Measurements from ENCODE around the gene MXI1.

The MXI1 gene

DNA sequence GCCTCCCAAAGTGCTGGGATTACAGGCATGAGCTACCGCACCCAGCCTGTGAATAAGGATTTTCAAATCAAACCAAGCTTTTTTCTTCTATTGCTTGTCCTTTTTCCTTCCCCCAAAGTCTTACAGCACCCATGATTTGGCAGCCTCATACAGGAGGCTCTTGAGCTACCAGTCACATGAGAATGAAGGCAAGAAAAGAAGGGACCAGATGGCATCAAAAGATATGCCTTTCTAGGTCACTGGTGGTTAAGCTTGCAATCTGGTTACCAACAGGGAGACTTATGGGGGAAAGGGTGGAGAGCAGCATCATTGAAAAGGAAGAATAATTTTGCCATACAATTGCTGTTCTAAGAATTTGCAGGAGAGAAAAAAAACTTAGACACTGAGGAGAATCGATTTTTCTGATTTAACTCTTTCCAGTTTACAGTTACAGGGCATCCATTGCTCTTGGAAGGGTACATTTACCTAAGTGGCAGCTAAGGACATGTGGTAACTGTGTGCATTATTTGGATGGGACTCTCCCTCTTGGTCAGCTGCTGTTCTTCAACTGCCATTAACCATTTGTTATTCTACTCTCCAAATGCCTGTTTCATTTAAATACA, 67.8 kb downstream of the MXI1 start:
- DNase-seq (ENCODE audit: low spot score) = no peak

DNA sequence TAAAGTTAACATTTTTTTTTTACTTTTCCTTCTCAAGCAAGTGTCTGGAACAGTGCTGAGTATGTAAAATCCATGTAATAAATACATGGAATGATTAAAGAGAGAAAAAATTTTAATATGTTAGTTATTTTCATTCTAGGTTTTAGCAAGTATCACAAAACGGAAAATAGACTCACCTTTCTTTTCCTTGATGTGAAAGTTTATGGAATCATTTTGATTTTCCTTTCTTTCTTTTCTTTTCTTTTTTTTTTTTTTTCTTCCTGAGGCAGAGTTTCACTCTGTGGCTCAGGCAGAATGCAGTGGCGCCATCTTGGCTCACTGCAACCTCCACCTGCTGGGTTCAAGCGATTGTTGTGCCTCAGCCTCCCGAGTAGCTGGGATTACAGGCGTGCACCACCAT, 69.2 kb downstream of the MXI1 start:
- no peak for DNase-seq (ENCODE audit: low spot score)

DNA sequence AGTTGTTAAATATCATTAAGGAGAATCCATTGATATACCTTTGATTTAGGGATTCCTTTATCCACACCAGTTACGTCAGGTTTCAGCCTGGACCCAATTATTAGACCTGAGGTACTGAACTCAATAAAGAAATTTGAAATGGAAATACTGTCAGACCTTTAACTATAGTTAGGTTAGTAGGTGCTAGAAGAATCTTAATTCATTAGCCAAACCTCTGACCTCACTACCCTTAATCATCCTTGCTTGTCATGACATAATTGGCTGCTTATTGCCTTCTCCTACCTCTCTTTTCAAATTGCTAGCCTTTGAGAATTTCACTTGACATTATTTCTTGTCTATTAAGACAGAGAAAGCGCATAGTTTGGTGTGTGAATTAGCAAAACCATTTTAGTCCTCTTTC, 70.2 kb downstream of the MXI1 start:
- no peak for DNase-seq (ENCODE audit: low spot score)

DNA sequence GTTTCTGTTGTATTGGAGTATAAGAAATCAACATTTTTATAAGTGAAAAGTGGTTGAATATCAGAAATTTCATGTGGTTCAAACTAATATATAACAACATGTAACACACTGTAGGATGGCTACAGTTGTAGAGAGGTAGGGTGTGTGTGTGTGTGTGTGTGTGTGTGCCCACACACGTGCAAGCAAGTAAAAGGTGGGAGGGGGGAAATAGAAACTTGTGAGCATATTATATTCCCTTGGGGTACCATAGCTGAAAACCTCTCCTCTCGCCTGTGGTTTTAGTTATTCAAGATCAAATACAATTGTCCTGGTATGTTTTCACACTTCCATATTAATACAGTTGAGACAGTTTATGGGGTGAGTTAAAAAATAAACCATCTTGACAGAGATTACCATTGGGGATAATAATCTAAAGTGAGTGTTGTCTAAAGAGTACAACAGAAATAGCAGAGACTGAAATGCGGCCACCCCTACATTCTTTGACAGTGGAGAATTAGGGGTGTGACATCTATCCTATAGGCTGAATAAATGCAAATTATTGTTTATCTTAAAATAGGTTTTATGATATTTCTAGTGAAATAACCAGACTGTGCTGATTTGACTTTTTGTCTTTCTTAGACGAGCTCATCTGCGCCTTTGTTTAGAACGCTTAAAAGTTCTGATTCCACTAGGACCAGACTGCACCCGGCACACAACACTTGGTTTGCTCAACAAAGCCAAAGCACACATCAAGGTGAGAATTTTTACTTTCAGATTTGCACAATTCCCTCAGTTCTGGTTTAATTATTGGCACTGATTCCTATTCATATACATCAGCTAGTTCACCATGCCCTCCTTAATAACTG, 71.4 kb downstream of the MXI1 start:
- DNase-seq (ENCODE audit: low spot score) = no peak

DNA sequence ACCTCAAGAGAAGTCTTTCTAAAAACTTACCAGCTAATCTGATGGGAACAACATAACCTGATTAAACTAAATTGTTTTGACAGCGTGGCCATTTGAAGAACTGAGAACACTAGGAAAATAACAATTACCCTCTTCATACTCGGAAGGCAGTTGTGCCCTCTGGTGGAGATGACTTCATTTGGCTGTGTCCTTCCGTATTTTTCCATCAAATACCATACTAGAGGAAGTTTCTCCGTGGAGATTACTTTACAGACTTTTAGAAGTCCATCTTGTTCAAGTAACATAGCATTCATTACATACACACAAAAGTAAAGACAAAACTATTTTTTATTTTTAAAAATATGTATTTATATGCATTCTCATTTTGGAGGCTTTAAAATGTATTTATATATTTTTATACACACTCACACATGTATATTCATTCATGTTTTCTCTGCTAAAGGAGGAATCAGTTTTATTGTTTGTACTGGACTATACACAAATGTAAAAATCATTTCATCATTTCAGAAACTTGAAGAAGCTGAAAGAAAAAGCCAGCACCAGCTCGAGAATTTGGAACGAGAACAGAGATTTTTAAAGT, 72.1 kb downstream of the MXI1 start:
- peak; percentile 81 for DNase-seq (ENCODE audit: low spot score)

DNA sequence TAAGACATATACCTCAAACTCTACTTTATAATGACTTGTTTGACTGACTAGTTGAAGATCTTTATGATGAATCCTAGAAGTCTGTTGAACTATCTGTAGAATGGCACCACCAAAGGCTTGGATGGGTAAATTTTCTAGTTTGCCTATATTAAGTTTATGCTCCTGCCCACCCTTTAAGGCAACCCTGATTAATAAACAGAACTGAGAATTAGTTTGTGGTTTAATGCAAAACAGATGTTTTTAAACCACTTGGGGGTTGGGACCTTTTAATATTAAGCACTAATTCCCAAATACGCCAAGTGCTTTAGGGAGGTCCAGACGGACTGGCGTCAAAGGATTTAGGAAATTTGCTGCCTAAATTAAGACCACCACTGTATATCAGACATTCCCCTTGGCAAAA, 76.9 kb downstream of the MXI1 start:
- DNase-seq (ENCODE audit: low spot score) = no peak

DNA sequence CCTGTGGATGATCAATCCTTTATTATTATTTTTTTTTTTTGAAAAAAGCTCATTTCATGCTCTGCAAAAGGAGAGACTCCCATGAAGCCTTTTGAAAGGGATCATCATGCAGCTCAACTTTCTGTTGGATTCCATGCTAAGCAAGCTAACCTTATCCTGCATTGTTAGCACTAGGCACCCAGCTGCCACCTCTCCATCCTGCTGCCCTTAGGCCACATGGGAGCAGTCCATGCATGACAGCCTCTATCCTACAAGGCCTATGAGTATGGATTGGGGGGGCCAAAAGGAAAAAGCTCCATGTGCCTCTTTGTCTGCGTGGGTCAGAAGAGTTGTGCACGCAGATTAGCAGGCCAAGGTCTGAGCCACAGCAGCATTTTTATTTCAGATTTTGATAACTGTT, 78.1 kb downstream of the MXI1 start:
- DNase-seq (ENCODE audit: low spot score) = no peak

GRCh38 chr10:110286841-110287240, 79.4 kb downstream of the MXI1 start:
- no peak for DNase-seq (ENCODE audit: low spot score)

DNA sequence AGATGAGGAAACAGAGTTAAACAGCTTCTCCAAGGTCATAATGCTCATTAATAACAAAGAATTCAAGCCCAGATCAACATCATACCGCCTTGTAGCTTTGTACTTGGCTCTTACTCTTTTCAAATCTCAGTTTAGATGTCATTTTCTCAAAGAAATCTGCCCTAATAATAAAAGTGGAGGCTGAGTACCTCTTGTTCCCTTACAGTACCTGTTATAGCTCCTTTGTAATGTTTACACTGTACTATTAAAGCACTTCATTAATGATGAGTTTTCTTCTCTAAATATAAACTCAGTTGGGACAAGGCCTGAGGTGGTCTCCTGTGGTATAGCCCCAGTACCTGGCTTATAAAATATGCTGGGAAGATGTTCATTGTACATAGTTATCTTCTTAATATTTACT, 89.6 kb downstream of the MXI1 start:
- no peak for DNase-seq (ENCODE audit: low spot score)

DNA sequence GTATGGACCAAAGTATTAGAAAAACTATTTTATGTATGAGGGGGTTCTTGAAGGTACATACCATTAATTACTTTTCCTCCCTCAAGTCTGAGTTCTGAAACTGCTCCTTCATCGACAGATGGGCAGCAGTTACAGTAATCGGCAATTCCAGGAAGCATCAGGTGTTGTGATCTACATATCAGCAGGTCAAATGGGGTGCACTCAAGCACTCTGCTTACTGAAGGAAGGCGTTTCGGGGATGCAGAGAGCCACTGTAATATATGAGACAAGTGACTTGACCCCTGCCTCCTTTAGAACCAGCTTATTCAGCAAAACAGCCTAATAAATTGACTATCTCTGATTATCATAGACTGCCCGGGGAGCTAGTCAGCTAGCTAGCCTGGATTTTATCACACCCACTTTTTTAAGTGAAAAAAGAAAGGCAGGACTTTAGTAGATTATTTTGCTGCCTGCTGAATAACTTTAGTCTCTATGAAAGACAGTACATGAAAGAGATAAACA, 93.1 kb downstream of the MXI1 start:
- peak; percentile 55 for DNase-seq (ENCODE audit: low spot score)

GRCh38 chr10:110303681-110304080, 96.3 kb downstream of the MXI1 start:
- no peak for DNase-seq (ENCODE audit: low spot score)

GRCh38 chr10:110304394-110304779, 97.0 kb downstream of the MXI1 start:
- no peak for DNase-seq (ENCODE audit: low spot score)

GRCh38 chr10:110304780-110305421, 97.5 kb downstream of the MXI1 start, which contains the start of gene SMNDC1:
Gene SMNDC1, minus strand, starts transcription at chr10:110304920. Its CDS starts 1,333 bp downstream, at chr10:110303587.
- peak; percentile 99 for DNase-seq (ENCODE audit: low spot score)

- DNase-seq (ENCODE audit: low spot score) = peak; percentile 97
Observed at GRCh38 chr10:110305767-110306451, 98.5 kb downstream of the MXI1 start.

DNA sequence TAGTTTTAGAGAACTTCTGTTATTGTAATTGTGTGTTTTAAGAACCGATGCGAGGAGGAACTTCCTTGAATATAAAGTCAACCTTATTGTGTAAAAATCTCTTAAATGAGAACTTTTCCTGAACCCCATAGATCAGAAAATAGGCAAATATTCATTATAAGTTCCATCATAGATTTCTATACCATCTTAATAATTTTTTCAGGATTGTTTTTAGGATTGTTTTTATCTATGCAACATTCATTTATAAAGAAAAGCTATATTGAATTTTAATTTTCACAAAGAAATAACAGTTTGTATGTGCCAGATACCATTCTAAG, 99.0 kb downstream of the MXI1 start:
- DNase-seq (ENCODE audit: low spot score) = no peak

GRCh38 chr10:110307805-110308204, 100.4 kb downstream of the MXI1 start:
- no peak for DNase-seq (ENCODE audit: low spot score)

DNA sequence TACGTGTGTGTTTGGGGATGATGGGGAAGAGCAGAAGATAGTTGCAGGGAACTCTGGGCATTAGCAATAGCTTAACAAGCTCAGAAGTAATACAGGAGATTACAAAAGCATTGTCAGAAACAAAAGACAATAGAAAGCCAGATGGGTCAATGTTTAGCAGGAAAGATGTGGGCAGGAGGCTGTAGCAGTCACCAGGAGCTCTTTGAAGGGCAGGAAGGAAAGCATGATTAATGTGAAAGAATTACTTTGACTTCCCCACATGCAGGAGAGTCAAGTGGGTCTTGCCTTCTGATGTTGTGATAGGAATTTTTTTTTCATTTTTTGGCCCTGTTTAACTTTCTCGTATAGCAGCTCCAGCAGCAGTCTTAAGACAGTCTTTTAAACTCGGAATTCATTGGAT, 103.3 kb downstream of the MXI1 start:
- peak; percentile 76 for DNase-seq (ENCODE audit: low spot score)

GRCh38 chr10:110311357-110311949, 104.0 kb downstream of the MXI1 start:
- peak; percentile 87 for DNase-seq (ENCODE audit: low spot score)

- DNase-seq (ENCODE audit: low spot score) = no peak
Observed at GRCh38 chr10:110312206-110312605, 104.8 kb downstream of the MXI1 start.

DNA sequence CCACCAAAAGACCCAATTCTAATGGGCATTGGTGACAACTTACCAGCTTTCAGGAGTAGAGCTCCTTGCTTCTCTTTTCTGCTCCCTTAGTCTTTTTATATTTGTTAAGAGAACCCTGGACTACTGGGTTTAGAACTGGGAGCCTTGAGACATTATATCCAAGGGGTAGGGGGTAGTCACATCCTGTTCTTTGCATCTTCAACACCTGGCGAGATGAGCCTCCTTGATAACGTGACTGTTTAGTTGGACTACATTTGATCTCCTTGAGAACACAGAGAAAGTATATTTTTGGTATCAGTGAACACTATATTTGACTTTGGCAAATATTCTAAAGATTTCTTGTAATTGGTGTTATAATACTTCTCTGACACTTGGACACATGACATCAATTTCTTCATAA, 106.3 kb downstream of the MXI1 start:
- no peak for DNase-seq (ENCODE audit: low spot score)
